ENCODE results near the gene ARRDC2. TPM values are rescaled to one million over a fixed set of nuclear protein-coding genes. Genes with fewer than 3 reads are reported as not detected.

Gene ARRDC2
- total RNA-seq, 1 experiment from 2014 or later = 40.5 TPM

GRCh38 chr19:18057557-18057956, 49.6 kb downstream of the ARRDC2 start:
- no peak for DNase-seq (ENCODE audit: low spot score)

- peak; percentile 62 for DNase-seq (ENCODE audit: low spot score)
These were observed 50.4 kb downstream of the ARRDC2 start for GRCh38 chr19:18058208-18059009.

GRCh38 chr19:18059297-18059696, 51.3 kb downstream of the ARRDC2 start:
- no peak for DNase-seq (ENCODE audit: low spot score)

GRCh38 chr19:18059902-18060301, 51.9 kb downstream of the ARRDC2 start:
- DNase-seq (ENCODE audit: low spot score) = no peak

- DNase-seq (ENCODE audit: low spot score) = no peak
These were observed 52.5 kb downstream of the ARRDC2 start for GRCh38 chr19:18060472-18060871.

- DNase-seq (ENCODE audit: low spot score) = no peak
These were observed 54.1 kb downstream of the ARRDC2 start for GRCh38 chr19:18062028-18062427.

- DNase-seq (ENCODE audit: low spot score) = peak; percentile 41
These were observed 55.5 kb downstream of the ARRDC2 start for GRCh38 chr19:18063463-18063862.

Small RNA genes lying within 50 kb of the gene (small RNA-seq; reads per million reads assigned to genes)
- 0.36 reads per million for gene RNA5SP468

Other genes starting within 250 kb of the ARRDC2 start
- 44.3 and 49.6 TPM in 2 replicates for gene B3GNT3, start 213.0 kb upstream of the ARRDC2 start, total RNA-seq (2014; rRNA removed; shearing (Covaris generic))
- not detected in 2 replicates for gene INSL3, start 186.7 kb upstream of the ARRDC2 start, total RNA-seq (2014; rRNA removed; shearing (Covaris generic))
- gene JAK3, start 160.2 kb upstream of the ARRDC2 start, total RNA-seq (2014; rRNA removed; shearing (Covaris generic)) = 0.23 and 0.31 TPM in 2 replicates
- gene RPL18A, start 148.3 kb upstream of the ARRDC2 start, total RNA-seq (2014; rRNA removed; shearing (Covaris generic)) = 2,120 and 2,211 TPM in 2 replicates
- not detected in 2 replicates for gene SLC5A5, start 136.2 kb upstream of the ARRDC2 start, total RNA-seq (2014; rRNA removed; shearing (Covaris generic))
- 77.2 and 85.3 TPM in 2 replicates for gene CCDC124, start 75.2 kb upstream of the ARRDC2 start, total RNA-seq (2014; rRNA removed; shearing (Covaris generic))
- 0.13 and 0.28 TPM in 2 replicates for gene KCNN1, start 41.1 kb upstream of the ARRDC2 start, total RNA-seq (2014; rRNA removed; shearing (Covaris generic))
- gene IL12RB1, start 78.8 kb downstream of the ARRDC2 start, total RNA-seq (2014; rRNA removed; shearing (Covaris generic)) = not detected in 2 replicates
- 8.6 and 13.8 TPM in 2 replicates for gene MAST3, start 89.6 kb downstream of the ARRDC2 start, total RNA-seq (2014; rRNA removed; shearing (Covaris generic))
- gene PIK3R2, start 145.0 kb downstream of the ARRDC2 start, total RNA-seq (2014; rRNA removed; shearing (Covaris generic)) = 26.4 and 37.7 TPM in 2 replicates
- gene IFI30, start 165.6 kb downstream of the ARRDC2 start, total RNA-seq (2014; rRNA removed; shearing (Covaris generic)) = 58.9 and 74.6 TPM in 2 replicates
- gene MPV17L2, start 185.0 kb downstream of the ARRDC2 start, total RNA-seq (2014; rRNA removed; shearing (Covaris generic)) = 42.3 and 54.3 TPM in 2 replicates
- gene RAB3A, start 195.9 kb downstream of the ARRDC2 start, total RNA-seq (2014; rRNA removed; shearing (Covaris generic)) = 1.2 and 2.7 TPM in 2 replicates
- 3.4 TPM in 1 of 2 replicates, not detected in the other for gene PDE4C, start 218.3 kb downstream of the ARRDC2 start, total RNA-seq (2014; rRNA removed; shearing (Covaris generic))

Measured in HT-29 (cell line).